Measurements from ENCODE around the gene STK33.
A peak's percentile ranks its signal among the peaks of the same experiment; 100 is the strongest.
"Not testable (repeated sequence)": the region's sequence is repeated elsewhere in the genome, so short reads cannot be mapped to it uniquely, and the experiment has no call there.

The STK33 gene

GRCh38 chr11:8543278-8543677 lies 50.8 kb downstream of the STK33 start:
- DNase-seq (ENCODE audit: low read depth) = no peak

DNA sequence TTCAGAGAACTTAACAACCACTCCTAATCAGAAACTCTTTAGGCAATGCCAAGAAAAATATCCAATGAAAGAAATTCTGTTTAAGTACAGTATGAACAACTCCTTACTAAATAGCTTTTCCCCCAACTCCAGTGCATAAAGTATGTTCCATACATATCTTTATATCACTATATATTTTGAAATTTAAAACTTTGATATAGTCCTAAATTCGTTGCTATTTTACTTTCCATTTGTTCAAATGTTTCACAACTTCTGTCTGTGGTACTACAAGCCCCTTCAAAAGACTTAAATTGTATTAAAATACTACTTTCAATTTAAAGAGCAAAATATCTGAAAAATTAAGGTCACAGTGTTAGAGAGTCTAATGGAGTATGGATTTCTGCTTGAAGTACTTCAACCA lies 52.6 kb downstream of the STK33 start:
- DNase-seq (ENCODE audit: low read depth) = no peak

DNA sequence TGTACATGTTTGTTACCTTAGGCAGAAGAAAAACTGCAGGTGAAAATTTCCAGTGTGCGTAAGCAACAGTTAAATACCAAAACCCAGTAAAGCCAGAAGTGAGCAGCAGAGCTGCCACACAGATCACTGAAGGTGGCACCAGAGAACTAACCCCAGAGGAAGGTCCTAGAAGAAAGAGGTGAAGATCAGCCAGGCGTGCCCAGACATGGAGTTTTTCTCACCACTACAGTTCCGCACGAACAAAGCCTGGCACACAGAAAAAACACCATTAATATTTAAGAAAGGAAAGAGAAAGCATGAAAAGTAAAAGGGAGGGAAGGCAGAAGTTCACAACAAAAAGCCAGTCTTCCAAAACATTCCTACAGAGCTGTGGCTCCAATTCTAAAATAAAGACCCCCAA lies 60.7 kb downstream of the STK33 start:
- DNase-seq (ENCODE audit: low read depth) = no peak

- DNase-seq (ENCODE audit: low read depth) = no peak
Measured at GRCh38 chr11:8532475-8532874, 61.6 kb downstream of the STK33 start.

GRCh38 chr11:8531982-8532381 lies 62.0 kb downstream of the STK33 start:
- DNase-seq (ENCODE audit: low read depth) = no peak

DNA sequence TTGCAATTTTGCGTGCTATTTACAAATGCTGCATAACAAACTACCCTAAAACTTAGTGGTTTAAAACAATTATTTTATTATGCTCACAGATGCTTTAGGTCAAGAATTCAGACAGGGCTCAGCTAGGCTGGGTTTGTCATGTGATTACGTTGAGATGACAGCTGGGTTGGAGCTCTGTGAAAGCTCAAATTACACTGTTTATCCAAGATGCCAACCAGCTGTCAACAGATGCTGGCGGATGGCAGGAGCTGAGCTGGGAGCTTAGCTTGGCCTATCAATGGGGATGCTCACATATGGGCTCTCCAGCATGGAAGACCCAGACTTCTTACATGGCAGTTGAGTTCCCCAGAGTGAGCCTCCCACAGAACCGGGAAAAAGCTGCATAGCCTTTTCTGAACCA lies 62.7 kb downstream of the STK33 start:
- DNase-seq (ENCODE audit: low read depth) = no peak

DNA sequence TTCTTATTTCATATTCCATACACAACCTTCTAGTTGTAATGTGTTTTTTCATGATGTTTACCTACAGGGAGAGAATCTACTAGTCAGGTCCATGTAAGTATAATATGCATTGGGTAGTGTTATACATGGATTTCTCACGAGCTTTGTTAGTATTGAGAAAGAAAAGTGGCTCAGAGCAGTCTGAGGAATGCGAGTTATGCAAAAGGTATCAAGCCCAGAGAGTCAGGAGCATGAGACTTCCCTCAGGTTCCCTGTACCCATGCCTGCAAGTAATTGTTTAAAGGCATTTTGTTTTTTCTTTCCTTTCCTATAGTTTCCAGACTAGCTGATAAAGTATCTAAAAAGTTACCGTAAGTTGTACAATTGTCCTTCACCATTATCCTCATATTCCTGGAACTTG lies 66.1 kb downstream of the STK33 start:
- DNase-seq (ENCODE audit: low read depth) = no peak

GRCh38 chr11:8523396-8523795 lies 70.6 kb downstream of the STK33 start:
- no peak for DNase-seq (ENCODE audit: low read depth)

- no peak for DNase-seq (ENCODE audit: low read depth)
Measured at GRCh38 chr11:8512547-8512946, 81.5 kb downstream of the STK33 start.

DNA sequence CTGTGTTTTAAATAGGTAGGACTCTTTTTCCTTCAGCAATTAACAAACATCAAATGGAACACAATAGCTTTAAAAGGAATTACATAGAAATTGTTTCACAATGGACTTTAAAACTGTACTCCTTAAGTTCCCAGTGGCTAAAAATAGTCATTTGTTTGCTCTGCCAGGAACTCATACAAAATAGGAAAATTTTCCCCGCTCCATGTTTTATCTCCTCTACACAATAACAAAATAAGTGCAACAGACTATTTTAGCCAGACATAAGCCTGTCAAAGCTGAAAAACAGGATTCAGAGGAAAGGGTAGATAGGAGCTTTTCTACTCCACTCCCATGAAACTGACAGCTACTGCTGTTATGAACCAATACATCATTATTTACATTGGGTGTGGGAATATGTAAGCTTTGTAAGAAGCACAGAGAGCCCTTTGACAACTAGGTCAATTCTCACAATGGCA lies 90.1 kb downstream of the STK33 start:
- no peak for DNase-seq (ENCODE audit: low read depth)

DNA sequence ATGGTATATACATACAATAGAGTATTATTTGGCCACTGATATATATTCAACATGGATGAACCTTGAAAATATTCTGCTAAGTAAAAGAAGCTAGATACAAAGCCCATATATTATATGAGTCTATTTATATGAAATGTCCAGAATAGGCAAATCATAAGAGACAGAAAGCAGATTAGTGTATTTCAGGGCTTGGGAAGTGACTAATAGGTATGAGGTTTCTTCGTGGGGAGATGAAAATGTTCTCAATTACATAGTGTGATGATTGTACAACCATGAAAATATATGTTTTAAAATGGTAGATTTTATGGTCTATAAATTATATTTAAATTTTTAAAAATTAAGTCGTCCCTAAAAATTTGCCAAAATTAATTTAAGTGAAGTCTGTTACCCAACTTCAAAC lies 92.2 kb downstream of the STK33 start:
- peak; percentile 39 for DNase-seq (ENCODE audit: low read depth)

DNA sequence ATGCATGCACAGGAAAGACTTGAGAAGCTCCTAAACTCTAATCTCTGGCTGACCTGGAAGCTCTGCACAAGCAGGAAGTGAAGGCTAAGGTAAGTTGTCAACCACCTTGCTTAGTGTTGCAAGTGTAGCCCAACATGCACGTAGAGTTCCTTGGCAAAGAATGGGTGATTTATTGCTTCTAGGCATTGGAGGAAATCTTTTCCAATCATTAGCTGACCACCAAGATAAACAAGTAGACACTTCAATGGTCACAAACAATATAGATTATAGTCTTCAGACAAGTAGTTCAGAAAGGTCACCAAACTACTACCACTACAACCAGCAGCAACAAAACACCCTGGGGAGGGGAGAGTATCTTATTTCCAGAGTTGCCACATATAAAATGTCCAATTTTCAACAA lies 105.6 kb downstream of the STK33 start:
- DNase-seq (ENCODE audit: low read depth) = no peak

DNA sequence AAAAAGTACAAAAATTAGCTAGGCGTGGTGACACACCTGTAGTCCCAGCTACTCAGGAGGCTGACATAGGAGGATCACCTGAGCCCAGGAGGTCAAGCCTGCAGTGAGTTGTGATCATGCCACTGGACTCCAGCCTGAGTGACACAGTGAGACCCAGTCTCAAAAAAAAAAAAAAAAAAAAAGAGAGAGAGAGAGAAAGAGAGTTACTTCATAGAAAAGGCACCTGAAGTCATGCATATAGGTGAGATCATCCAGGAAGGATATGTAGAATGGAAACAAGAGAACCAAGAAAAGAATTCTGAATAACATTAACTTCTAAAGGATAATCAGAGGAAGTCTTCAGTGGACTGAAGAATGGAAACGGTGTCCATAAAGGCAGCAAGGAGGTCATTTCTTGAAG lies 106.8 kb downstream of the STK33 start:
- DNase-seq (ENCODE audit: low read depth) = no peak

GRCh38 chr11:8484251-8484650 lies 109.8 kb downstream of the STK33 start:
- no peak for DNase-seq (ENCODE audit: low read depth)

DNA sequence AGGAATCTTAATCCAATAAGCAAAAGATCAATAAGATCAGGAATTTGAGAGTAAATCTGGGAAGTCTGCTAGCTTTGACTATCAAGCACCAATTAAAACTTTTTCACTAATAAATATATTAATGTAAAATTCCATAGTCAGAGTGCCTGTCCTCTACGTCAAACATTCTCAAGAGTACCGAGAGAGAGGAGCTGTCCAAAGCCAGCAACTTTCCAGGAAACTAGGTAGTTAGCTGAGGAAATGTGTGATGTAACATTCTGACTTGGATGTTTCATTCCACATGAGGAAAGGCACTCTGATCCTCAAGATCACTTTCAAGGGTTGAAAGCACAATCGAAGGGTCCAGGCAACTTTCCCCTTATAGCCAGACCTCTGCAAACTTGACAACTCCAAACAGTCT lies 113.2 kb downstream of the STK33 start:
- no peak for DNase-seq (ENCODE audit: low read depth)

DNA sequence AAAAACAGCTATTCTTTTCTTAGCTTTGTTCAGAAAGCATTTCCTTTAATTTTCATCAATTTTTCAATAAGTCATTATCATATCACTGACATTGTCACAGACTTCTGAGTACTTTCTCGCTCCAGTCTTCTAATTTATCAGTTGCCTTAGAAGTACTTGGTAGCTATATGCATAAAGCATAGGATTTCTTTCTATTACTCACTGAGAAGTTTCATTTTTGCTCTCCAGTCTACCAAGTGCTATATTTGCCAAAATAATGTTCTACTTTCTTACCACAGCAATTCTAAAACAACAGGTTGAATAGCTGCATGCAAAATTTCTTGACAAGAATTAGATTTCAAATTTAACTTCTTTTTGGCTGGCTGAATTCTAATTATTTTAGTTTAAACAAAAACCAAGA lies 116.3 kb downstream of the STK33 start:
- DNase-seq (ENCODE audit: low read depth) = no peak

- no peak for DNase-seq (ENCODE audit: low read depth)
Measured at GRCh38 chr11:8477151-8477550, 116.9 kb downstream of the STK33 start.

GRCh38 chr11:8467806-8468205 lies 126.2 kb downstream of the STK33 start:
- not testable (repeated sequence) for DNase-seq (ENCODE audit: low read depth)

DNA sequence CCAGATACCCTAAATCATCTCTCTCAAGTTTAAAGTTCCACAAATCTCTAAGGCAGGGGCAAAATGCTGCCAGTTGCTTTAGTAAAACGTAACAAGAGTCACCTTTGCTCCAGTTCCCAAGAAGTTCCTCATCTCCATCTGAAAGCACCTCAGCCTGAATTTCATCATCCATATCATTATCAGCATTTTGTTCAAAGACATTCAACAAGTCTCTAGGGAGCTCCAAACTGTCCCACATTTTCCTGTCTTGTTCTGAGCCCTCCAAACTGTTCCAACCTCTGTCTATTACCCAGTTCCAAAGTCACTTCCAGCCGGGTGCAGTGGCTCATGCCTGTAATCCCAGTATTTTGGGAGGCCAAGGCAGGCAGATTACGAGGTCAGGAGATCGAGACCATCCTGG lies 126.7 kb downstream of the STK33 start:
- DNase-seq (ENCODE audit: low read depth) = not testable (repeated sequence)

DNA sequence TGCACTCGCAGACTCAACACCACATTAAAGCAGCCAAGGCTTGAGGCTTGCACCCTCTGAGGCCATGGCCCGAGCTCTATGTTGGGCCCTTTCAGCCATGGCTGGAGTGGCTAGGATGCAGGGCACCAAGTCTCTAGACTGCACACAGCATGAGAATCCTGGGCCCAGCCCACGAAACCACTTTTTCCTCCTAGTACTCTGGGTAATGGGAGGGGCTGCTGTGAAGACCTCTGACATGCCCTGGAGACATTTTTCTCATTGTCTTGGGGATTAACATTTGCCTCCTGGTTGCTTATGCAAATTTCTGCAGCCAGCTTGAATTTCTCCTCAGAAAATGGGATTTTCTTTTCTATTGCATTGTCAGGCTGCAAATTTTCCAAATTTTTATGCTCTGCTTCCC lies 127.1 kb downstream of the STK33 start:
- DNase-seq (ENCODE audit: low read depth) = not testable (repeated sequence)

DNA sequence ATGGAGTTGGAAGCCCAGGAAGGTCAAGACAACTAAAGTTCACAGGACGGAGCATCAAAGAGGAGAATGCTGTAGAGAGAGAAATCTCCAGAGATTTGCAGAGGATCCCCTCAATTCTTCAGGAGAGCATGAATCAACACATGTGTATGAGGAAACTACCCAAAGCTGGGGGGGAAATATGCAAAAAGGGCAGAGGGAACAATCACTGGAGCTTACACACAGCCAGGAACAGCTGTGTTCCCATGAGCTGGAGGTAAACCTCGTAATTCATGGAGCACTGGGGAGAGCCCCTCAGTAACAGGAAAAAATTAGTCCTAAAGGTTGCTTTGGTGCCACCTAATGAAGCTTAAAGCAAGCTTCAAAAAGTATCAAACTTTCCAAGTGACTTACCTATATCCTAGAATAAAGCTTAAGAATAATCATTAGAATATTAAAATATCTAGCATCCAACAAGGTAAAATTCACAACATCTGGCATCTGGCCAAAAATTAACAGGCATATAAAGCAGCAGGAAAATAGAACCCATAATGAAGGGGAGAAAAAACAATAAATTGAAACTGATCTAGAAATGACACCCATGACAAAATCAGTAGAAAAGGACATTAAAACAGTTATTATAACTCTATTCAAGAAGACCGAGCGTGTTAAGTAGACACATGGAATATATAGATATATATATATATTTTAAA lies 134.2 kb downstream of the STK33 start:
- no peak for DNase-seq (ENCODE audit: low read depth)

- DNase-seq (ENCODE audit: low read depth) = no peak
Measured at GRCh38 chr11:8442301-8442700, 151.7 kb downstream of the STK33 start.

- no peak for DNase-seq (ENCODE audit: low read depth)
Measured at GRCh38 chr11:8440649-8441048, 153.4 kb downstream of the STK33 start.

DNA sequence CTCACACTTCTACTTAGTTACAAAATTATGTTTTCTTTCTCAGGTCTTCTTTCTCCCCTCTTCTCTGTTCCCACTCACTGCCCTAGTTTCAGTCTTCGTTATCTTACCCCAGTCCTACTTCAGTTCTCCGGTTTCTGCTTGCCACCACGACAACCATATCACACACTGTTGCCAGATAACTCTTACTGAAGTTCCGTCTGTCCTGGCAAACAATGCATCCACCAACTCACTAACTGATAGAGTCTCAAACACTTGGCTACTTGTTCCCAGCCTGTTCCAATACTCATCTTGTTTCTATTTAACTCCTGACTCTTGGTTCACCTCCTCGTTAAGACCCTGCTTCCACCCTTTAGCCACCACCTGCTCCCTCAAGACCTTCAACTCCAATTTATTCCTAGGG lies 164.5 kb downstream of the STK33 start:
- DNase-seq (ENCODE audit: low read depth) = no peak

DNA sequence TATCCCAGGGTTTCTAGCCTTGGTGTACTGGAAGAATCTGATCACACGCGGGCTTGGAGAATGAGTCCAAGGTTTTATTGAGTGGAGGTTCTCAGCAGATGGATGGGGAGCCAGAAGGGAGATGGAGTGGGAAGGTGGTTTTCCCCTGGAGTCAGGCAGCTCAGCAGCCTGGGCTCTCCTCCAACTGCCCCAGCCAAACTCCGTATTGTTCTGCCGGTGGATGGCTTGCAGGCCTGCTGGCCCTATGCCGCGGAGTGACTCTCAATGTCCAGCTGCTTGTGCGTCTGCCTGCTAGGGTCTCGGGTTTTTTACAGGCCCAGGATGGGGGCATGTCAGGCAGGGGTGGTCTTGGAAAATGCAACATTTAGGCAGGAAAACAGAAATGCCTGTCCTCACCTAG lies 168.0 kb downstream of the STK33 start:
- no peak for DNase-seq (ENCODE audit: low read depth)

Data from ELR (cell line).